H1 (cell line): ENCODE data around the gene OSBPL9. TPM values are rescaled to one million over a fixed set of nuclear protein-coding genes. Genes with fewer than 3 reads are reported as not detected.

Source experiments
- CHD2 ChIP-seq: IDR thresholded peaks from 2 replicates; pipeline ENCODE4 v1.6.1; 2012; ENCODE audit warnings: low read length, improper control_type of control experiment
- PHF8 ChIP-seq: fragments of 200-600 bp; sonication (generic); conservative IDR thresholded peaks from 2 replicates; pipeline ENCODE4 v1.7.1; 2012; ENCODE audit warnings: low read depth, mild to moderate bottlenecking, inconsistent platforms, low read length, moderate library complexity
- RXRA ChIP-seq: IDR thresholded peaks from 2 replicates; pipeline ENCODE4 v1.6.1; 2011; ENCODE audit warnings: low read depth, mild to moderate bottlenecking, low read length, moderate library complexity; ENCODE audit not compliant: insufficient read depth
- TAF7 ChIP-seq: optimal IDR thresholded peaks from 2 replicates; pipeline ENCODE3; 2011; ENCODE audit warnings: low read depth, mild to moderate bottlenecking, inconsistent platforms, low read length, moderate library complexity, borderline replicate concordance
- polyA plus RNA-seq, 7 experiments: library from polyadenylated mRNA; depleted of rRNA in 3 of 7; stranded (reverse) in 5 of 7; unstranded in 2 of 7; fragments of >200 nt in 5 of 7; fragments of 200-250 nt in 2 of 7; gene quantifications; 1 replicate in 5 of 7; 2 replicates in 1 of 7; 4 replicates in 1 of 7; pipeline versions ENCODE4 v1.2.1 to v1.2.3, GENCODE V29; 2011 to 2013; ENCODE audit warnings: missing spikeins in 2 of 7, mixed read lengths in 2 of 7
- total RNA-seq: library from RNA; stranded (reverse); fragmentation: NEBNext Ultra II Directional; extraction: Animal tissue kit (Norgen Biotek cat#: 25700); gene quantifications from 2 replicates; pipeline ENCODE4 v1.2.1, GENCODE V29; 2021

OSBPL9 gene
- total and polyA plus RNA-seq, 2 of the 8 experiments (the other 6 are each of a cell fraction or from before 2014, with no cell fraction given): 58.2 to 71.6 TPM

GRCh38 chr1:51814513-51814912 lies 197.6 kb downstream of the OSBPL9 start (continued):
- no peak for TF ChIP-seq RXRA
- TF ChIP-seq CHD2: no peak
- no peak for TF ChIP-seq TAF7
- TF ChIP-seq PHF8: no peak
